NK-92 treated with Interleukin-12 subunit alpha and Interleukin-12 subunit beta, amount 100 ng/mL, for 24 hours (cell line): ENCODE data around the gene PRIMPOL.
"Not testable (repeated sequence)": the region's sequence is repeated elsewhere in the genome, so short reads cannot be mapped to it uniquely, and the experiment has no call there.

Experiments used
- DNase-seq: peaks from one replicate; lab custom pipeline; 2025; lab: John Stamatoyannopoulos, UW

PRIMPOL gene

DNA sequence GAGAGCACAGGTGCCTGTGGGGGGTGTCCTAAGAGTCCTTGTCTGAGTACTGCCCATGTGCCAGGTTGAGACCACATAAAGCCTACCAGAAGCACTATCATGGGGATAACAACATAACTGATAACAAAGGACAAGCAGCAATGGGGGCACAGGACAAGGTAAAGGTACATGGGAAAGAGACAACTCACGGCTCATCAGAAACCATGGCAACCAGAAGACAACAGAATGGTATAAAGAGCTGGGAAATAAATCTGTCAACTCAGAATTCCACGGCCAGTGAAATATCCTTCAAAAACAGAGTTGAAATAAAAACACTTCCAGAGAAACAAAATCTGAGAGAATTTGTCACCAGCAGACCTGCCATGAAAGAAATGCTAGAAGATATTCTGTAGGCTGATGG, 64.3 kb downstream of the PRIMPOL start:
- no peak for DNase-seq

DNA sequence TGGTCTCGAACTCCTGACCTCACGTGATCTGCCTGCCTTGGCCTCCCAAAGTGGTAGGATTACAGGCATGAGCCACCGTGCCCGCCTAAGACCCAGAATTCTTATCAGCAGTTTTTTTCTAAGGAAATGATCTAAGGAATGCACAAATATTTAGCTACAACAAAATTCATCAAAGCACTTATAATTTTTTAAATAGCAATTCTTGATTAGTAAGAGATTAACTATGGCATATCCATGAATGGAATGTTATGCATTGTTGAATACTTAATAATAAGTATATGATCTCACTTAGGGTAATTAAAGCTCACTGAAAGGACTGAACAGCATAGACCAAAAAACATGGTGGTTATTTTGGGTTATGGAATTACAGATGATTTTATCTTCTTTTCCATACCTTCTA, 66.0 kb downstream of the PRIMPOL start:
- DNase-seq, result no peak

DNA sequence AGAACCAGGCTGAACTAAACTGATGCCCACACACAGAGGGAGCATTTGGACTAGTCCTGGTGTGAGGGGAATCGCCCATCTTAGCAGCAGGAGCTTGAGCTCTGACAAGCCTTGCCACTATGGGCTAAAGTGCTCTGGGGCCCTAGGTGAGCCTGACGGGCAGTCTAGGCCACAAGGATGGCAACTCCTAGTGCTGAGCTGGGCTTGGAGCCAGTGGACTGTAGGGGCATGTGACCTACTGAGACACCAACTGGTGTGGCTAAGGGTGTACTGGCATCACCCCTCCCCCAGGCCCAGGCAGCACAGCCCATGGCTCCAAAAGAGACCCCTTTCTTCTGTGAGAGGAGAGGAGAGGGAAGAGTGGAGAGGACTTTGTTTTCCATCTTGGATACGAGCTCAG, 69.9 kb downstream of the PRIMPOL start:
- no peak for DNase-seq

DNA sequence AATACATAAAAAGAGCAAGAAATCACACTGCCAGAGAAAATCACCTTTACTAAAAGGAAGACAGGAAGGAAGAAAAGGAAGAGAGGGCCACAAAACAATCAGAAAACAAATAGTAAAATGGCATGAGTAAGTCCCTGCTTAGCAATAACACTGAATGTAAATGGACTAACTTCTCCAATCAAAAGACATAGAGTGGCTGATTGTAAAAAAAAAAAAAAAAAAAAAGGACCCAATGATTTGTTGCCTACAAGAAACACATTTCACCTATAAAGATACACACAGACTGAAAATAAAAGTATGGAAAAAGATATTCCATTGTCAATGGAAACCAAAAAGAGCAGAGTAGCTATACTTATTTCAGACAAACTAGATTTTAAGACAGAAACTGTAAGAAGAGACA, 71.7 kb downstream of the PRIMPOL start:
- DNase-seq, result no peak

DNA sequence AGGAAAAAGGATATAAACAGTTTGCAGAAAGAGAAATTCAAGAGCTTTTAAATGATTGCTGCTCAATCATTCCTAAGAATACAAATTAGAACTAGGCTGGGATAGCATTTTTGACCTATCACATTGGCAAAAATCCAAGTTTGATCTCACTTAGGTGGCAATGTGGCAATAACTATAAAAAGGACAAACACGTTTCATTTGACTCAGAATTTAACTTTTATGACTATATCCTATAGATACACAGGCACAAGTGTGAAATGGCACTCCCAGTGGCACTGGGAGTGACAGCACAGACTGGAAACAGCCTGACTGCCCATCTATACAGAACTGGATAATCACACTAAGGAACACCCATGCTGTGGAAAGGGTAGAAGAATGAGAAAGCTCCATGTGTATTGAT, 73.3 kb downstream of the PRIMPOL start:
- DNase-seq, result no peak

DNA sequence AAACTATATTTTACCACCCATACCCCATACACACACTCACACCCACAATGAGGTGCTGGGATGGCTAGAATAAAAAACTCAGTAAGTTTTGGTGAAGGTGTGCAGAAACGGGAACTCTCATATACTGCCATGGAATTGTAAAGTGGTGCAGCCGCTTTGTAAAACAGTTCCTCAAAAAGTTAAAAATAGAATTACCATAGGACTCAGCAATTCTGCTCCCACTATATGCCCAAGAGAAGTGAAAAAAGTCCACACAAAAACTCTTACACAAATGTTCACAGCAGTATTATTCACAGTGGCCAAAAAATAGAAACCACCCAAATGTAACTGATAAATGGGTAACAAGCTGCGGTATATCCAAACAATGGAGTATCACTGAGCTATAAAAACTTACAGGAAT, 77.9 kb downstream of the PRIMPOL start:
- no peak for DNase-seq

DNA sequence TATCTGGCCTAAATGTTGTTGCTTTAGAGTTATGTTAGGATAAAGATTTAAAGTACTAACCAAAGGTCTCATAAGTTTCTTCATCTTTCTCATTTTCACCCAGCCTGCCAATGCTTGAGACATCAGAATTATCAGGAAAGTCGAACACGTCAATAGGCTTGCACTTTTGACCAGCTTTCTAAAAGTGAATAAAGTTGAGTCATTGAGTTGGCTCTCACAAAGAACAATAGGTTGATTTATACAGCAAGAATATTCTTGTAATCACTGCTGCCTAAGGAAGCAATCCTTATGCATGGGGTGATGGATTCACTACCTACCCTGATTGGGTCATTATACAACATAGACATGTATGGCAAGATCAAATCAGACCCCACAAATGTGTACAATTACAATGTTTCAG, 79.3 kb downstream of the PRIMPOL start:
- no peak for DNase-seq

DNA sequence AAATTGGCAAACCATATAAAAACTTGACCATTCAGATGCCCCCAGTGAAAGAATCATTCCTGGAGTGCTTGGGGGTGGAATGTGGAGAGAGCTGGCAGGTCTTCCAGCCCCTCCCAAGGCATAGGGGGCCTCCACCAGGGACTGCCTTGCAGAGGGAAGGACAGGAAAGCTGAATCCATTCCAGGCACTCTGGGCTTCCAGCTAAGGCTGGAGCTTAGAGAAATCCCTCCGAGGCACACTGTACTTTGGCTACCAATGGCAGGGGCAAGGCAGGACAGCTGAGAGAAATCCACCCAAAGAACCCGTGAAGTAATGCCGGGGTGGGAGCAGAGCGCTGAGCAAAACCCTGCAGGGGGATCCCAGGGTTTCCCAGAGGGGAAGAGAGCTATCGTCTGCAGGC, 80.4 kb downstream of the PRIMPOL start:
- no peak for DNase-seq

DNA sequence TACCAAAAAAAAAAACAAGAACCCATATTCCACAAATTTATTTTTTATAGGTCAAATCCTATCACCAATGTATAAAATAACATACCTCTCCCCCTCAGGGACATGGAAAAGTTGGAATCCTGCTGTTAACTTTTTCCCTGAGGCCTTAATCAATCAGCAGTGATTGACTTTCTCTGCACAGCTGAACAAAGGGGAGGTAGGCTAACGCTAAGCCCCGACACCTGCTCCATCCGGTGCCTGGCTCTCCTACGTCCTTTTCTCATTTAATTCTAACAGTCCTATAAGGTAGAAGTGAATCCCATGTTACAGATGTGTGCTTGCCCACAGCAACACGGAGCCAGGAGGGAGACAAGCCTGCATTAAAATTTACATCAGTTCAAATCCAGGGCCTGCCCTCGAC, 81.5 kb downstream of the PRIMPOL start:
- no peak for DNase-seq

DNA sequence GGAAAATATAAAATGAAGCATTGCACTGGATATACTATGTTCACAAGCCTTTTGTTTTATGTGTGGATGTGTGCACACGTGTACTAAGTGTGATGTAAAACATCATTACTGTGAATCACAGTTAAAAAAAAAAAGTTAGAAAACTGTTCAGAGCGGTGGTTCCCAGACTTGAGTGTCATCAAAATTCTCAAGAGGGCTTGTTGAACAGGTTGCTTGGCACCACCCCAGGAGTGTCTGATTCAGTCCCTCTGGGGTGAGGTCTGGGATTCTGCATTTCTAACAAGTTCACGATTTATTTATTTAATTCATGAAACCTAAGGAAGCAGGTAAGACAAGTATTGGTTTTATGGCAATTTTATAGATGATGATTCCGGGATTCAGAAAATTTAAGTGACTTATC, 82.6 kb downstream of the PRIMPOL start:
- no peak for DNase-seq

DNA sequence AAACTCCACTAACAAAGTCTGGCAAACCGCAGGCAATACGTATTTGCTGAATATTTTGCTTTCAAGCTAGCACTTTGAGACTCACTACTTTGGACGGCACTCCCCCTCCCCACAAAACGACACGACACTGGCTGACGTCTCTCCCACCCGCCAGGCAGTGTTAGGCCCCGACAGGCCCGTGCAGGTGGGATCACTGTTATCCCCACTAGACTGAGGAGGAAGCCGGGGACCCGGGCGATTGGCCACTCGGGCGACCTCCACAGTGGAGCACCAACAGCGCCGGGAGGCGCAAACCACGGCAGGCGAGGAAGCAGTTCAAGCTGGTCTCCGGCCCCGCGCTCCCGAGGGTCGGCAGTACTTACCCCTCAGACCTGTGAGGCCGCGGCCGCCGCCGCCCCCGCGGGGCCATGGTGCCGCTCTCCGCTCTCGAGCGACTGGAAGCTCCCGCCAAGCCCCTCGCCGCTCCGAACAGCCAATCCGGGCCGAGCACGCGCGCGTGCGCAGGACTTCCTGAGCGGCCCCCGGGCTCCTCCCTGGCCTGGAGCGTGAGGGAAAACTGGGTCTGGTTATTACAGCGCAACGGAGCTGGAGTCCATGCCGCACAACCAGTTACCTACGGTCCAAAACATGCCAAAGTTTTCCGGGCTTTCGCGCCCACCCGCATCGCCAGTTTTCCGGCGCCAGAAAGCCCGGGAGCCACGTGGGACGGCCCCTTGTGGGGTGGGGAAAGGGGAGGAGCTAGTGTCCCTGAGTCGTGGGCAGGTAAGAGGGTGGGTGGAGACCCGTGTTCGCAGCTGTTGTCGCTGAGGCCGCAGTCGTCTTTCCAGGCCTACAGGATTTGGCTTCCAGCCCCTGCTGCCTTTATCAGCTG, 84.4 kb downstream of the PRIMPOL start, which contains the start of gene CENPU:
TSS of gene CENPU (minus strand) at position 443 of the 871 bp plus-strand sequence. CDS start at position 409, 34 bp downstream.
- DNase-seq, result peak; percentile 91

DNA sequence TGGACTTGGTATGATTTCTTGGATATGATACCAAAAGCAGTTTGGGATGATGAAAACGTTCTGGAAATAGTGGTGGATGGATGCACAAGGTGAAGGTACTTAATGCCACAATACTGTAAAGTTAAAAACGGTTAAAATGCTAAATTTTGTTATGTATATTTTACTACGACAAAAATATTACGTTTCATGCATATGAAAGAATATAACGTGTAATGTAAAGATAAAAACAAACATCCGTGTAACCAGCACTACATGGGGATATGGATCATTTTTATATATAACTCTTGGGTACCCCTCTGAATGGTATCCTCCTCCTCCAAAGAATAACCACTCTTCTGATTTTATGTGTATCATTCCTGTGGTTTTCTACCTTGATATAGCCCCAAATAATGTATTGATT, 85.2 kb downstream of the PRIMPOL start:
- DNase-seq, result no peak

DNA sequence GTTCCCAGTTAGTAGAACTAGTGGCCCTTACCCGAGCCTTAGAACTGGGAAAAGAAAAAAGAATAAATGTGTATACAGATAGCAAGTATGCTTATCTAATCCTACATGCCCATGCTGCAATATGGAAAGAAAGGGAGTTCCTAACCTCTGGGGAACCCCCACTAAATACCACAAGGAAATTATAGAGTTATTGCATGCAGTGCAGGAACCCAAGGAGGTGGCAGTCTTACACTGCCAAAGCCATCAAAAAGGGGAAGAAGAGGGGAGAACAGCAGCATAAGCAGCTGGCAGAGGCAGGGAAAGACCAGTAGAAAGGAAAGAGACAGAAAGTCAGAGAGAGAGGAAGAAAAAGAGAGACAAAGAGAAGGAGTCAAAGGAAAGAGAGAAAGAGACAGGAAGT, 90.0 kb downstream of the PRIMPOL start:
- DNase-seq, result not testable (repeated sequence)

DNA sequence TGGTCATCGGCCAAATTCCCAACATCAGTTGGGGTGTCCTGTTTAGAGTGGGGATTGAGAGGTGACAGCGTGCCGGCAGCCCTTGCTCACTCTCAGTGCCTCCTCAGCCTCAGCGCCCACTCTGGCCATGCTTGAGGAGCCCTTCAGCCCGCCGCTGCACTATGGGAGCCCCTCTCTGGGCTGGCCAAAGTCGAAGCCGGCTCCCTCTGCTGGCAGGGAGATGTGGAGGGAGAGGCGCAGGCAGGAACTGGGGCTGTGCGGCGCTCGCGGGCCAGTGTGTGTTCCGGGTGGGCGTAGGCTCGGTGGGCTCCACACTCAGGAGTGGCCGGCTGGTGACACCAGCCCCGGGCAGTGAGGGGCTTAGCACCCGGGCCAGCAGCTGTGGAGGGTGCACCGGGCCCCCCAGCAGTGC, 91.4 kb downstream of the PRIMPOL start:
- DNase-seq, result no peak

DNA sequence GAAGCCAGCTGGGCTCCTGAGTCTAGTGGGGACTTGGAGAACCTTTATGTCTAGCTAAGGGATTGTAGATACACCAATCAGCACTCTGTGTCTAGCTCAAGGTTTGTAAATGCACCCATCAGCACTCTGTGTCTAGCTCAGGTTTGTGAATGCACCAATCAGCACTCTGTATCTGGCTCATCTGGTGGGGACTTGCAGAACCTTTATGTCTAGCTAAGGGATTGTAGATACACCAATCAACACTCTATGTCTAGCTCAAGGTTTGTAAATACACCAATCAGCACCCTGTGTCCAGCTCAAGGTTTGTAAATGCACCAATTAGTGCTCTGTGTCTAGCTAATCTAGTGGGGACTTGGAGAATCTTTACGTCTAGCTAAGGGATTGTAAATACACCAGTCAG, 92.1 kb downstream of the PRIMPOL start:
- DNase-seq, result not testable (repeated sequence)

DNA sequence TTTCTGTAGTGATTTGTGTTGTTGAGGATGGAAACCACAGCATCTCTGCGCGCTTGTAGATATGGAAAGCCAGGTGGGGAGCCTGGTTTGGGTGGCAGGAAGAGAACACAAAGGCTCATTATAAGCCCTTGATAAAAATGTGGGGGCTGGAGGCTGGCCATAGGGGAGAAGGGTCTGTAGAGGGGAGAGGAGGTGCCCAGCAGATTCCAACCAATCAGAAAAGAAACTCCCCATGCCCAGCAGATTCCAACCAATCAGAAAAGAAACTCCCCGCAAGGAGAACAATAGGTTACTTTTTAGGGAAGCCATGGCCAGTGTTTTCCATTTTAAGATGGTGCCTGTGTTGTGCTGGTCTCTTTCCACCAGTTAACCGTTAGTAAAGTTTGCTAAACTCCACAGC, 94.1 kb downstream of the PRIMPOL start:
- no peak for DNase-seq

DNA sequence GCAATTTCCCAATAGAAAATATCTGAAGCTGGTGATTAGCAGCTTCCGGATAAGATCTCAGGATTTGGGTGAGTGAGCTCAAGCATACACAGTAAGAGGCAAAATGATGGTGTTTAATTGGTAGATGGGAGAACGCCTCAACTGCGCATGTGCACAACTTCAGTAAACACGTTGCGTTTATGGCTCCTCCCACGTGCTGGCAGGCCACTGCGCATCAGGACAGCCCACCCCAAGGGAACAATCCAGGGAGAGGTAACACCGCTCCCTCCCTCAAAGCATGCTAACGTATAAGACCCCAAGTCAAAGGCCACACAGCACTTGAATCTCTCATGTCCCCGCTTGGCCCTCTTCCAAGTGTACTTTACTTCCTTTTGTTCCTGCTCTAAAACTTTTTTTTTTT, 94.7 kb downstream of the PRIMPOL start:
- DNase-seq, result no peak
